Stimulated activated CD4-positive, alpha-beta T cell treated with anti-CD3 and anti-CD28 coated beads, Interleukin-12 subunit alpha, Interleukin-12 subunit beta, amount 100 ng/mL, for 4 hours (primary cell): ENCODE data around the gene SLC27A1.
A peak's percentile ranks its signal among the peaks of the same experiment; 100 is the strongest.
"Not testable (repeated sequence)": the region's sequence is repeated elsewhere in the genome, so short reads cannot be mapped to it uniquely, and the experiment has no call there.

Source experiments
- DNase-seq: peaks from one replicate; pipeline ENCODE4 v3.0.0-alpha.2; 2020

SLC27A1 gene

GRCh38 chr19:17457616-17458015 is 12.7 kb upstream of the SLC27A1 start:
- DNase-seq = no peak

- no peak for DNase-seq
Observed at GRCh38 chr19:17458970-17459369, 11.4 kb upstream of the SLC27A1 start.

- DNase-seq = no peak
Observed at GRCh38 chr19:17460372-17461230, 9.7 kb upstream of the SLC27A1 start, which contains the start of gene NXNL1. NXNL1 (minus strand) TSS chr19:17460926; CDS start chr19:17460869, 57 bp downstream.

GRCh38 chr19:17466487-17466850 is 3.9 kb upstream of the SLC27A1 start:
- DNase-seq = no peak

GRCh38 chr19:17467471-17468301 is 2.6 kb upstream of the SLC27A1 start:
- DNase-seq = no peak

GRCh38 chr19:17468302-17469091 is 1.8 kb upstream of the SLC27A1 start:
- DNase-seq = no peak

- no peak for DNase-seq
Observed at GRCh38 chr19:17469092-17469480, 1.2 kb upstream of the SLC27A1 start.

GRCh38 chr19:17469481-17470067 is 750 bp upstream of the SLC27A1 start:
- DNase-seq = peak; percentile 89

GRCh38 chr19:17471410-17472125 is 1.2 kb downstream of the SLC27A1 start:
- no peak for DNase-seq

- no peak for DNase-seq
Observed at GRCh38 chr19:17473041-17473440, 2.7 kb downstream of the SLC27A1 start.

- not testable (repeated sequence) for DNase-seq
Observed at GRCh38 chr19:17475011-17475540, 4.8 kb downstream of the SLC27A1 start.

GRCh38 chr19:17475541-17476115 is 5.3 kb downstream of the SLC27A1 start:
- DNase-seq = no peak

- DNase-seq = no peak
Observed at GRCh38 chr19:17479325-17479791, 9.0 kb downstream of the SLC27A1 start.

GRCh38 chr19:17481986-17482385 is 11.7 kb downstream of the SLC27A1 start:
- DNase-seq = no peak

GRCh38 chr19:17482877-17483604 is 12.7 kb downstream of the SLC27A1 start:
- DNase-seq = no peak

- no peak for DNase-seq
Observed at GRCh38 chr19:17483605-17484002, 13.3 kb downstream of the SLC27A1 start.

- no peak for DNase-seq
Observed at GRCh38 chr19:17484520-17485185, 14.3 kb downstream of the SLC27A1 start.

- DNase-seq = no peak
Observed at GRCh38 chr19:17486545-17487240, 16.4 kb downstream of the SLC27A1 start.
